ENCODE measurements around the gene RASL10A. TPM values are rescaled to one million over a fixed set of nuclear protein-coding genes. Genes with fewer than 3 reads are reported as not detected.

RASL10A gene
- total and polyA plus RNA-seq, 2 donors from 2014 or later = 0.73 to 1.2 TPM

DNA sequence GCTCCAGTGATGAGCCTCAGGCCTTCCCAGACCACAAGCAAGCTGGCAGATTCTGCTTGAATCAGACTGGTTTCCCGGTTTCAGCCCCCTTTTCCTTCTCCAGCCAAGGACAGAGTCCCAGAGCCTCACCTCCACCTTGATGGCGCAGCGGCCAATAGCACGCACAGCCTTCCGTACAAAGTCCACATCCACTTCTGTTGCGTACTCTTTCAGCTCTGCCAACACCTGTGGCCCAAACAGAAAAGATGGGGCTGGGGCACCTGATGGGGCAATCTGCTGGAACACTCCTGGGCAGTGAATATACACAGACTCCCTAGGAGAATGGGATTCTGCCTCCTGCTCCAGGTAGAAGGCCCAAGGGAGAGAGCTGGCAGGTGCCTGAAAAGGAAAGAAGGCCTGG, 35.5 kb upstream of the RASL10A start:
- H3K27ac ChIP-seq (ENCODE audit: low read depth in 2 of 2, low read length in 2 of 2) = no peak overlapping the region
- peaks cover 4 to 85% (median 68%) of the 10 kb centered on the region in 3 donors for H3K36me3 ChIP-seq (ENCODE audit: control insufficient read depth in 2 of 3, insufficient read depth in 3 of 3, low read length in 3 of 3)
- no peaks in the 10 kb centered on the region for H3K4me1 ChIP-seq (ENCODE audit: control insufficient read depth in 2 of 3, insufficient read depth in 2 of 3, low read depth in 1 of 3, low read length in 3 of 3)
- no peaks in the 10 kb centered on the region for H3K9me3 ChIP-seq (ENCODE audit: control insufficient read depth in 2 of 3, insufficient read depth in 1 of 3, low read length in 3 of 3)
- TF ChIP-seq CTCF (IDR thresholded peaks at IDR 0.05; ENCODE audit: borderline replicate concordance, extremely low read depth, insufficient read depth) = no peak
- no peaks in the 10 kb centered on the region for H3K27me3 ChIP-seq (ENCODE audit: control insufficient read depth, insufficient read depth, low read length)
- H3K4me3 ChIP-seq (ENCODE audit: low read length in 3 of 3) = no peak overlapping the region
- no peak for DNase-seq
- intact Hi-C loops (cut with DNase I) = no loop called here
- no peak for FAIRE-seq
- H3K9ac ChIP-seq (ENCODE audit: low read length in 3 of 3) = no peak overlapping the region

DNA sequence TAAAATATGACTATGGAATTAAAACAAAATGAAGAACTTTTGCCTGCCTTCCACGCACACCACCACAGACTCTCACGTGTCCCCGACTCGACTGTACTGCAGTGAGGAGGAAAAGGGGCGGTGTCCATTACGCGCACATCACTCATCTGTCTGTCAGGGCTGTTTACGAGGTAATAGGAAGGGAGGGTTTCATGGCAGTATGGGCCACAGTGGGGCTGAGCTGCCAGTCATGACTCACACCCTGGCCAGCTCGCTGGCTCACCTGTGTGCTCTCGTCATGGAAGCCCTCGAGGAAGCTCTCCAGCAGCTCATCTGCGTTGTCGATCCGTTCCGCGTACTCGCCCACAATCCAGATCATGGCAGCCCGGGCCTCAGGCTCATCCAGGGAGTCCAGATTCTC, 33.5 kb upstream of the RASL10A start:
- Histone ChIP-seq H3K36me3 (ENCODE audit: control insufficient read depth in 2 of 3, insufficient read depth in 3 of 3, low read length in 3 of 3) (peaks cover 3 to 64% (median 62%) of the 10 kb centered on the region in 3 donors), H3K4me3 (ENCODE audit: low read length in 3 of 3) (no peak overlapping the region), H3K4me1 (ENCODE audit: control insufficient read depth in 2 of 3, insufficient read depth in 2 of 3, low read depth in 1 of 3, low read length in 3 of 3) (no peaks in the 10 kb centered on the region), H3K9ac (ENCODE audit: low read length in 3 of 3) (no peak overlapping the region), H3K27ac (ENCODE audit: low read depth in 2 of 2, low read length in 2 of 2) (no peak overlapping the region), H3K27me3 (ENCODE audit: control insufficient read depth, insufficient read depth, low read length) (no peaks in the 10 kb centered on the region), H3K9me3 (ENCODE audit: control insufficient read depth in 2 of 3, insufficient read depth in 1 of 3, low read length in 3 of 3) (no peaks in the 10 kb centered on the region)
- intact Hi-C loops (cut with DNase I) = no loop called here
- no peak for TF ChIP-seq CTCF (IDR thresholded peaks at IDR 0.05; ENCODE audit: borderline replicate concordance, extremely low read depth, insufficient read depth)
- no peak for DNase-seq
- no peak for FAIRE-seq

DNA sequence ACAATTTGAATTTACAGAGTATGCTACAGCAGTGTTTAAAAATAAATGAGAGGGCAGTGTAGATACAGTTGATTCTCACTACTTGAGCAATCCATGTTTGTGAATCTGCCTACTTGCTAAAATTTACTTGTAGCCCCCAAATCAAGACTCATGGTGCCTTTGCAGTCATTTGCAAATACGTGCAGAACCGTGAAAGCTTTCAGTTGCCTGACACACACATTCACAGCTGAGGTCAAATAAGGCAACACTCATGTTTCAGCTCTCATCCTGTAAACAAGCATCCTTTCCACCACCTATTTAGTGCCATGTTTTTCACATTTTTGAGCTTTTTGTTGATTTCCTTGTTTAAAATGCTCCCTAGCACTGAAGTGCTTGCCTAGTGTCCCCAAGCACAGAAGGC, 32.5 kb upstream of the RASL10A start:
- no peak for FAIRE-seq
- no peaks in the 10 kb centered on the region for H3K4me1 ChIP-seq (ENCODE audit: control insufficient read depth in 2 of 3, insufficient read depth in 2 of 3, low read depth in 1 of 3, low read length in 3 of 3)
- intact Hi-C loops (cut with DNase I) = no loop called here
- no peak for TF ChIP-seq CTCF (IDR thresholded peaks at IDR 0.05; ENCODE audit: borderline replicate concordance, extremely low read depth, insufficient read depth)
- H3K36me3 ChIP-seq (ENCODE audit: control insufficient read depth in 2 of 3, insufficient read depth in 3 of 3, low read length in 3 of 3) = peaks cover 2 to 60% (median 56%) of the 10 kb centered on the region in 3 donors
- no peaks in the 10 kb centered on the region for H3K27me3 ChIP-seq (ENCODE audit: control insufficient read depth, insufficient read depth, low read length)
- H3K9me3 ChIP-seq (ENCODE audit: control insufficient read depth in 2 of 3, insufficient read depth in 1 of 3, low read length in 3 of 3) = no peaks in the 10 kb centered on the region
- H3K4me3 ChIP-seq (ENCODE audit: low read length in 3 of 3) = no peak overlapping the region
- H3K9ac ChIP-seq (ENCODE audit: low read length in 3 of 3) = no peak overlapping the region
- H3K27ac ChIP-seq (ENCODE audit: low read depth in 2 of 2, low read length in 2 of 2) = no peak overlapping the region
- DNase-seq = no peak

- FAIRE-seq (no peak), DNase-seq (no peak)
- Histone ChIP-seq H3K36me3 (ENCODE audit: control insufficient read depth in 2 of 3, insufficient read depth in 3 of 3, low read length in 3 of 3) (peaks cover 2 to 62% (median 57%) of the 10 kb centered on the region in 3 donors), H3K27ac (ENCODE audit: low read depth in 2 of 2, low read length in 2 of 2) (no peak overlapping the region), H3K9me3 (ENCODE audit: control insufficient read depth in 2 of 3, insufficient read depth in 1 of 3, low read length in 3 of 3) (no peaks in the 10 kb centered on the region), H3K4me1 (ENCODE audit: control insufficient read depth in 2 of 3, insufficient read depth in 2 of 3, low read depth in 1 of 3, low read length in 3 of 3) (no peaks in the 10 kb centered on the region), H3K27me3 (ENCODE audit: control insufficient read depth, insufficient read depth, low read length) (no peaks in the 10 kb centered on the region), H3K4me3 (ENCODE audit: low read length in 3 of 3) (no peak overlapping the region), H3K9ac (ENCODE audit: low read length in 3 of 3) (no peak overlapping the region)
- TF ChIP-seq CTCF (IDR thresholded peaks at IDR 0.05; ENCODE audit: borderline replicate concordance, extremely low read depth, insufficient read depth) = no peak
- intact Hi-C loops (cut with DNase I) = no loop called here
Observed at GRCh38 chr22:29346659-29347058, 31.2 kb upstream of the RASL10A start.

Measured in kidney (tissue), 14 donors.